Thoracic aorta (tissue), 2 donors: ENCODE results near the gene RRH. TPM values are rescaled to one million over a fixed set of nuclear protein-coding genes. Genes with fewer than 3 reads are reported as not detected.

Source experiments
- ATAC-seq: fragments of 150-250 bp; one replicate; pipeline ENCODE4 v1.8.0; 2017; ENCODE audit warnings: low read depth; ENCODE audit not compliant: insufficient number of reproducible peaks, low FRiP score
- DNase-seq: peaks from one replicate; pipeline ENCODE4 v3.0.0-alpha.2; 2020; ENCODE audit warnings: low spot score
- H3K27ac ChIP-seq, 2 donors: fragments of 200-600 bp; sonication (generic); 1 replicate in 1 of 2; 2 replicates in 1 of 2; pipeline ENCODE4 v1.5.1; 2016; ENCODE audit warnings: mild to moderate bottlenecking in 2 of 2, moderate library complexity in 2 of 2
- H3K27me3 ChIP-seq: fragments of 200-600 bp; sonication (generic); replicated peaks from 2 replicates; pipeline ENCODE4 v1.6.0; 2016; ENCODE audit warnings: mild to moderate bottlenecking; ENCODE audit not compliant: insufficient read depth
- H3K36me3 ChIP-seq: fragments of 200-600 bp; sonication (generic); one replicate; pipeline ENCODE4 v1.5.1; 2016
- H3K4me1 ChIP-seq, 2 donors: fragments of 200-600 bp; sonication (generic); 1 replicate in 1 of 2; 2 replicates in 1 of 2; pipeline versions ENCODE4 v1.5.1 to v1.6.0; 2016; ENCODE audit warnings: low read depth in 2 of 2, mild to moderate bottlenecking in 1 of 2; ENCODE audit not compliant: control insufficient read depth in 1 of 2
- H3K4me3 ChIP-seq: fragments of 200-600 bp; sonication (generic); 2 replicates; pipeline ENCODE4 v1.5.1; 2016; ENCODE audit warnings: mild to moderate bottlenecking
- H3K9me3 ChIP-seq: fragments of 200-600 bp; sonication (generic); 2 replicates; pipeline ENCODE4 v1.5.1; 2016
- CTCF ChIP-seq: fragments of 200-600 bp; sonication (generic); IDR thresholded peaks from one replicate; pipeline ENCODE4 v1.5.1; 2019; ENCODE audit warnings: antibody characterized with exemption
- total RNA-seq, 2 donors: library from RNA; depleted of rRNA; stranded (reverse); fragments of >200 nt; gene quantifications; one replicate each; pipeline versions ENCODE4 v1.1.0 to v1.2.3, GENCODE V29; 2016

Gene RRH
- total RNA-seq, 2 donors from 2014 or later: 1.2 TPM; not detected in 1

GRCh38 chr4:109811707-109812106 is 16.1 kb upstream of the RRH start:
- Histone ChIP-seq H3K4me1 (peaks cover 6 to 16% of the 10 kb centered on the region in 2 donors), H3K9me3 (no peaks in the 10 kb centered on the region), H3K27ac (no peak overlapping the region), H3K4me3 (no peak overlapping the region), H3K27me3 (no peaks in the 10 kb centered on the region), H3K36me3 (no peaks in the 10 kb centered on the region)
- DNase-seq (no peak), ATAC-seq (no peak)
- TF ChIP-seq CTCF: no peak

- H3K4me3 ChIP-seq: peak within 1 kb of the TSS; percentile 94
- no peaks in the 10 kb centered on the region for H3K9me3 ChIP-seq
- ATAC-seq: peak; percentile 87
- no peak for TF ChIP-seq CTCF
- H3K27me3 ChIP-seq: no peaks in the 10 kb centered on the region
- DNase-seq: peak; percentile 61
- H3K36me3 ChIP-seq: no peaks in the 10 kb centered on the region
- H3K4me1 ChIP-seq: peaks cover 11 to 18% of the 10 kb centered on the region in 2 donors
- H3K27ac ChIP-seq: peak within 1 kb of the TSS; percentile 84 to 85
These were observed 12.4 kb upstream of the RRH start, which contains the start of gene GAR1 for GRCh38 chr4:109815151-109816081. Gene GAR1, plus strand, starts transcription at chr4:109815762. Its CDS starts 403 bp downstream, at chr4:109816165.

- no peaks in the 10 kb centered on the region for H3K36me3 ChIP-seq
These were observed 11.7 kb upstream of the RRH start for GRCh38 chr4:109816082-109816442.

GRCh38 chr4:109816894-109817293 is 10.9 kb upstream of the RRH start:
- Histone ChIP-seq H3K9me3 (no peaks in the 10 kb centered on the region), H3K4me1 (peaks cover 11 to 18% of the 10 kb centered on the region in 2 donors), H3K27me3 (no peaks in the 10 kb centered on the region), H3K36me3 (no peaks in the 10 kb centered on the region), H3K27ac (no peak overlapping the region), H3K4me3 (peak overlapping the region; percentile 94)
- DNase-seq (no peak), ATAC-seq (no peak)
- no peak for TF ChIP-seq CTCF

More at GRCh38 chr4:109816082-109816442, 11.7 kb upstream of the RRH start:
- Histone ChIP-seq H3K4me1 (peaks cover 11 to 18% of the 10 kb centered on the region in 2 donors), H3K9me3 (no peaks in the 10 kb centered on the region), H3K4me3 (peak overlapping the region; percentile 94), H3K27ac (peak overlapping the region; percentile 84 to 85), H3K27me3 (no peaks in the 10 kb centered on the region)
- no peak for DNase-seq
- TF ChIP-seq CTCF: no peak
- ATAC-seq: no peak

- TF ChIP-seq CTCF: no peak
- ATAC-seq (no peak), DNase-seq (no peak)
- peaks cover 11 to 18% of the 10 kb centered on the region in 2 donors for H3K4me1 ChIP-seq
- no peak overlapping the region for H3K27ac ChIP-seq
- no peak overlapping the region for H3K4me3 ChIP-seq
- no peaks in the 10 kb centered on the region for H3K27me3 ChIP-seq
- H3K36me3 ChIP-seq: no peaks in the 10 kb centered on the region
- H3K9me3 ChIP-seq: no peaks in the 10 kb centered on the region
These were observed 9.5 kb upstream of the RRH start for GRCh38 chr4:109818268-109818667.
